Activated CD4-positive, alpha-beta T cell treated with anti-CD3 and anti-CD28 coated beads, Interleukin-2, amount 50 U/mL, for 1 hour (primary cell): Measurements from ENCODE around the gene TGIF1.

Source experiments
- DNase-seq: peaks from one replicate; pipeline ENCODE4 v3.0.0-alpha.2; 2020

Gene TGIF1

DNA sequence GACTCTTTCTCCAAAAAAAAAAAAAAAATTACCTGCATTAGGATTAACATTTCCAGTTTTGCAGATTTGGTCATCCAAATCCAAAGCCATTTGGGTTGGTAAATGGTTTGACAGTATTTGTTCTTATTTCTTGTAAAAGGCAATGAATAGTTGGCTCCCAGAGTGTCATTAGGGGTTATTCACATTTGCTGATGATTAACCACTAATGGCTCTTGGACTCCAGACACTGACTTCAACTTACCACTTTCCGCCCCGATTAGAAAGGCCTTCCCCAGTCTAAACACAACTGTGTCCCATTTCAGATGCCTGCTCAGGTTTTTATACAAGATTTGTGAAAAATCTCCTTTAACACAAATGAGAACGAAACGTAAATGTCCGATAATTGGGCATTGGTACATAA is 9.6 kb upstream of the TGIF1 start:
- DNase-seq: no peak

DNA sequence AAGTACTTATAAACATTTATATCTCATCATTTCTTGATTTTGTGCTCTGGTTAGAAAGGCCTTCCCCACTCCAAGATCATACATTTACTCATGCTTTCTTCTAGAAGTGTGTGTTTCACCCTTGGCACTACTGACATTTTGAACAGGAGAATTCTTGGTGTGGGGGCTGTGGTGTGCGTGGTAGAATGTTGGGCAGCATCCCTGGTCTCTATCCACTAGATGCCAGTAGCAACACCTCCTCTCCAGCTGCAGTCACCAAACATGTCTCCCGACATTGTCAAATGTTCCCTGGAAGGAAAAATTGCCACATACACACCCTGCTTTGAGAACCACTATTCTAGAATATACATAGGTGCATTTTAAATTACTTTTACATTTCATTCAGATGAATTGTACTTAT is 8.7 kb upstream of the TGIF1 start:
- DNase-seq: no peak

DNA sequence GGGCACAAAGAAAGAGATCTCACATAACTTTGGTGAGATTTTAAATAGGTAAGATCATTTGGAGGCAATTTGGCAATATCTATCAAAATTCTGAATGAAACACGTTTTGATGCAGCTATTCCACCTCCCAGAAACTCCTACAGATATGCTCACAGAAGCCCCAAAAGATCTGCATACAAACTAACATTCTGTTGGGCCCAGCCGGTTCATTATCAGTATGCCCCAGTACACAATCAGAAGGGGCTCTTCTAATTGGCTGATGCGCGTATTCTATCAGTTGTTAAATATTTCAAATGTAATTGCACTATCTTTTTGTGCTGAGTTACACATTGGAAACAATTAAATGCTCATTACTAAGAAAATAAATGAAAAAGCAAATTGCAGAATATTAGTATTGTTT is 7.1 kb upstream of the TGIF1 start:
- no peak for DNase-seq

- DNase-seq: no peak
Measured at GRCh38 chr18:3444296-3444695, 5.7 kb upstream of the TGIF1 start.

GRCh38 chr18:3444954-3445353 is 5.0 kb upstream of the TGIF1 start:
- DNase-seq: no peak

DNA sequence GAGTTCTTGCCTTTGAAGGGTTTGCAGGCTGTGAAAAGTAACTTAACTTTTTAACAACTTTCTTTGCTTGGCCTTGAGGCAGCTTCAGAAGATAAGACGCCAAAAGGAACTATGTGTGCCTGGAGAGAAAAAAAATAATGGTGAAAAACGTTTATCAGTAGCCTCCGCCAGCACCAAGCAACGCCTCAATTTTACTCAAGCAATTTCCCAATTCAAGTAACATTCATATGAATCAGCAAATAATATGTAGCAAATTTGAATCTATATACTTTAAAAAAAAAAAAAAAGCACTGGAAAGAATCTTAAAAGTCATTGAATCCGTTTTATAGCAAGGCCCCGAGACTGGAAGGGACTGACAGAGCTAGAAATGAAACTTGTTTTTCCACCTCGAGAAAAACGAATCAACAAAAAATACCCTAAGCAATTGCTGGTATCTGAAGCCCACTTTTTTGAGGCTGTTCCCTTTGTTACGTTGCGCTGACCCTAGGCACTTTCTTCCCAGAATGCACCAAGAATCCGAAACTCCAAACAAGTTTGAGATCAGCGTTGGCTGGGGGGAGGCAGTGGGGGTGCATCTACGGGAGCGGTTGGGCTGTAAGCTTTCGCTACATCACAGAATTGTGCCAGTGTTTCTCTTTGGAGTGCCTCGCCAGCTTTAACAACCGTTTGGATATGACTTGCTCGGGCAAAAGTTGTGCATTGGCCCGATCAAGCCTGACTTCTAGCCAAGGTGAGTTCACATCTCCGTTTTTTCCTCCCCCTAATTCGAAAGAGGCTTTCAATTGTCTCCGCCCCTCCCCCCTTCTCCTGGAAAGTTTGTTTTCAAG is 2.7 kb upstream of the TGIF1 start:
- DNase-seq: no peak

DNA sequence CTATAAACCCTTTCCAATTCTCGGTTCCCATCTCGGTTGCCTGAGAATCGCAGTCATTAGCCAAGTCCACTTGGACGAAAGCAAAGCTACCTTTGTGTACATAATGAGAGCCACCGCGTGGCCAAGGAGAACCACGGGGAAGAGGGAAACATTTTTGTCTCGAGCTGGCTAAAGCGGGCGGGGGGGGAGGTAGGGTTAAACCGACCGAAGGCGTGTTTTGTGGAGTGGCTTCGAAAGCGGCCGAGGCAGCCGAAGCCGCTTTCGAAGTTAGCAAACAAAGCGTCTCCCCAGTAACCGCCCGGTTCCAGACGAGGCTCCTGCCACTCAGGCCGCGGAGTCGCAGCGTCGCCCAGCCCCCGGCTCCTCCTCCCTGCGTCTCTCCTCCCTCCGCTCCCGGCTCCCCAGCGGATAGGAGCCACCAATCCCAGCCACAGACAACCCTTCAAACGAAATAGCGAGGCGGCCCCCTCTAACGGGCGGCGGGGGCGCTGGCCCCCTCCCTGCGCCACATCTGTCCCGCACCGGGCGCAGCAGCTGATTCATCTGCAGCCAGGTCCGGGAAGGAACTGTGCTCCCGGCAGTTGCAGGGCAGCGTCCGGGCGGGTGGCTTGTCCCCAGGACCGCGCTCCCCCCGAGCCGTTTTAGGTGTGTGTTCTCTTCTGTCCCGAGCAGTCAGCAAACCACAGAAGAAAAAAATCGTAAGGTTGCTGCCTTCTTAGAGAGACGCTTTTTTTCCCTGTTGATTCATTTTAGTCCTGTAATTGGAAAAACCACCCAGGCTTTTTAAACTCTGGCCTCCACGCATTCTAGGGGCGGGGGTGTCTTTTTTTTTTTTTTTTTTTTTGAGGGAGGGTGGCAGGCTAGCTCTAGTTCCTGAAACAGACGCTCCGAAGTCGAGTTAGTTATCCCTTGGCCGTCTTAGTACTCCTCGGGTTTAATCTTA is 1.8 kb upstream of the TGIF1 start:
- DNase-seq: peak; percentile 87

GRCh38 chr18:3448838-3449511 is 997 bp upstream of the TGIF1 start:
- peak; percentile 67 for DNase-seq

- DNase-seq: peak; percentile 80
Measured at GRCh38 chr18:3449512-3450011, 410 bp upstream of the TGIF1 start.

DNA sequence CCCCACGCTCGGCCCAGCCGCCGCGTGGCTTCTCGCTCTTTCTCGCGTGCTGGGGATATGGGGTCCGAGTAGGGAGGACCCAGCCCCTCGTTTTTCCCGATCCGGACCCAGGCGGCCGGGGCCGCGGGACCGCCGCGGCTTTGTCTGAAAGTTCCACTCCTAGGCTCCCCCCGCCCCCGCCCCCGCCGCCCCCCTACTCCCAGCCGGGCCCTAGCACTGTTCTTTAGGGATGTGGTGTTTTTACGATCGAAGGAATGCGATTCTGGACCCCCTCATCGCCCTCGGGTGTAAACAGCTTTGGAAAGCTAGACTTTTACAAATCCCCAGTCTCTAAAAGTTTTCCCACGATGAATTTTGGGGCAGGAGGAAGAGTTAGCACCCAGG is 819 bp downstream of the TGIF1 start:
- no peak for DNase-seq

DNA sequence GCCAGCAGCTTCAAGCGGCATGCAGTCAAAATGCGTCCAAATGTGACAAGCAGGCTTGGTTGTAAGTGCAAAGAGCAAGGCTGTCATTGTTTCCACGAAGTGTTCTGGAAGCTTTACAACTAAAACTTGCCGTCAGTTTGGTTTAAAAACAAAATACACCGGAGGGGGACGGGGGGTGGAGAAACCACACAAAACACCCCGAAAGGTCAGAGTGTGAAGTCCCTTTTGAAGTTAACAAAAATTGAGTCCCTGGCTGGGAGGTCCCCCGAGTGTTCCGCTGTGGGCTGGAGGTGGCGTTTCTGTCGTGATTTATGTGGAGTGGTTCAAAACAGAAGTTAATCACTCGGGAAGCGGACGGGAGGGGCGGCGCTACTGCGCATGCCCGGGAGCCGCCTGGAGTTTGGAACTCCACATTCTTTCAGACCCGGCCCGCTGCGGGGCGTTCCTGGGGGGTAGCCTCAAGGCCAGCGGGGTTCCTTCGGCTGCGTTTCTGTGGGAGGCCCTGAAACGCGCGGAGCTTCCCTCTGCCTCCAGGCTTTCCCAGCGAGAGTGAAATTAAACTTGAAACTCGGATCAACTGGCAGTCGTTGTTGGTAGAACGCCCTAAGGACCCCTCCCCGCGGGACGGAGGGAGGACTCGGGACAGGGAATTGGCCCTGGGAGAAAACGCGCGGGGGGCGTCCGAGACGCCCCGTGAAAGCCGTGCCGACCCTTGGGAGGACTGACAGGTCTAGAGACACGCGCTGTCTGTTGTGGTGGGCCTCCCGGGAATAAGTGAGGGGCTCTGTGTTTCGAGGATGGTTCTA is 1.4 kb downstream of the TGIF1 start:
- peak; percentile 82 for DNase-seq

GRCh38 chr18:3451989-3452749 is 2.2 kb downstream of the TGIF1 start:
- peak; percentile 36 for DNase-seq

GRCh38 chr18:3452750-3453539 is 3.0 kb downstream of the TGIF1 start:
- no peak for DNase-seq

DNA sequence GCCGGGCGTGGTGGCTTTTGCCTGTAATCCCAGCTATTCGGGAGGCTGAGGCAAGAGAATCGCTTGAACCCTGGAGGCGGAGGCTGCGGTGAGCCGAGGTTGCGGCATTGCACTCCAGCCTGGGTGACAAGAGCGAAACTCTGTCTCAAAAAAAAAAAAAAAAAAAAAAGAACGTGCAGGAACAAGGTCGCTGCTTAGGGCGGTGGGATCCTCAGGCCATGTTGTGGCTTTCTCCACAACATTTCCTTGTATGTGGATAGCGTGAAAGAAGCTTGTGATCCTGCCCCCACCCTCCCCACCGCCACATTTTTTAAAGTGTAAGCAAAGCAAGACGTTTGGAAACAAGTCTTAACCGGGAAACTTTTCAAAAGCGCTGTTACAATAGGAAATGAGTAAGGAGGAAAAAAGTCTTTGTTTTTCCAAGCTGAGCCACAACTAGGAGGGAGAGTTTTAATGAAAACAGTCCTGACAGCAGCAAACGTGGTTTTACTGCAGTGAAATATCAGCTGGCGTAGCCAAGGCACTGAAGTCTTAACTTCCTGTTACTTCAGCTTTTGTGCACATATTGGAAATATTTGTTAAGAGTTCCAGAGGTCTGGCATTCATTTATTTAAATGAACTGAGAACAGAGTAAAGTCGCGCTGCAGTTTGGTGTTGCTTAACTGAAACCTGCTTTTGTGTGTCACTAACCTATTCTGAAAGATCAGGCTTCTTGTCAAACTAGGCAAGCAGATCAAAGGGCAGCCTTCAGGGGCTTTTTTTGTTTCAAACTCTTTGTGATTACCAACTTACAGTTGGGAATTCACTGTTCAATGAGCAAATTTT is 3.8 kb downstream of the TGIF1 start:
- peak; percentile 20 for DNase-seq

GRCh38 chr18:3454365-3455089 is 4.6 kb downstream of the TGIF1 start:
- peak; percentile 27 for DNase-seq

GRCh38 chr18:3455090-3455635 is 5.2 kb downstream of the TGIF1 start:
- no peak for DNase-seq

GRCh38 chr18:3455907-3456685 is 6.1 kb downstream of the TGIF1 start:
- no peak for DNase-seq

- no peak for DNase-seq
Measured at GRCh38 chr18:3456686-3457069, 6.7 kb downstream of the TGIF1 start.
